Astrocyte (in vitro differentiated cells and primary cell): ENCODE measurements around the gene BIRC6. TPM values are rescaled to one million over a fixed set of nuclear protein-coding genes. Genes with fewer than 3 reads are reported as not detected.

Experiments
- DNase-seq: peaks from one replicate; pipeline ENCODE4 v3.0.0-alpha.2; 2010; ENCODE audit warnings: low read depth
- FAIRE-seq: peaks from 2 replicates; lab custom pipeline; 2011; peaks lifted over from hg19 to GRCh38; lab: Jason Lieb, UNC
- H2AFZ ChIP-seq: 2 replicates; pipeline ENCODE4 v1.6.0; 2012; ENCODE audit warnings: low read depth, low read length, inconsistent platforms
- H3K27ac ChIP-seq: 2 replicates; pipeline ENCODE4 v1.5.1; 2011; ENCODE audit warnings: low read depth, low read length, inconsistent platforms
- H3K27me3 ChIP-seq: 2 replicates; pipeline ENCODE4 v1.6.0; 2011; ENCODE audit warnings: low read length, inconsistent platforms; ENCODE audit not compliant: insufficient read depth
- H3K36me3 ChIP-seq: 2 replicates; pipeline ENCODE4 v1.5.1; 2011; ENCODE audit warnings: low read length, inconsistent platforms; ENCODE audit not compliant: insufficient read depth
- H3K4me1 ChIP-seq: 2 replicates; pipeline ENCODE4 v1.5.1; 2011; ENCODE audit warnings: low read length, inconsistent platforms; ENCODE audit not compliant: insufficient read depth
- H3K4me2 ChIP-seq: 2 replicates; pipeline ENCODE4 v1.6.0; 2012; ENCODE audit warnings: low read length, inconsistent platforms
- H3K4me3 ChIP-seq: 2 replicates; pipeline ENCODE4 v1.5.1; 2011; ENCODE audit warnings: low read depth, mild to moderate bottlenecking, low read length, inconsistent platforms; ENCODE audit not compliant: insufficient read depth
- H3K79me2 ChIP-seq: 2 replicates; pipeline ENCODE4 v1.6.0; 2012; ENCODE audit warnings: mild to moderate bottlenecking, low read length, inconsistent platforms; ENCODE audit not compliant: insufficient read depth
- H3K9ac ChIP-seq: 2 replicates; pipeline ENCODE4 v1.6.0; 2012; ENCODE audit warnings: mild to moderate bottlenecking, low read length, inconsistent platforms
- H3K9me3 ChIP-seq: 2 replicates; pipeline ENCODE4 v1.5.1; 2012; ENCODE audit warnings: low read depth, mild to moderate bottlenecking, low read length, inconsistent platforms; ENCODE audit not compliant: insufficient read depth
- H4K20me1 ChIP-seq: 2 replicates; pipeline ENCODE4 v1.6.0; 2012; ENCODE audit warnings: low read length, inconsistent platforms; ENCODE audit not compliant: insufficient read depth
- H3K27ac Mint-ChIP-seq: one replicate; pipeline ENCODE4 v1.8.0; 2021; ENCODE audit warnings: mild to moderate bottlenecking, mixed read lengths; ENCODE audit not compliant: unreplicated experiment
- H3K27me3 Mint-ChIP-seq: one replicate; pipeline ENCODE4 v1.8.0; 2021; ENCODE audit warnings: low read depth, mixed read lengths; ENCODE audit not compliant: unreplicated experiment
- H3K36me3 Mint-ChIP-seq: one replicate; pipeline ENCODE4 v1.8.0; 2021; ENCODE audit warnings: low read depth, mixed read lengths; ENCODE audit not compliant: unreplicated experiment
- H3K4me1 Mint-ChIP-seq: one replicate; pipeline ENCODE4 v1.8.0; 2021; ENCODE audit warnings: low read depth, mixed read lengths; ENCODE audit not compliant: unreplicated experiment
- H3K4me3 Mint-ChIP-seq: one replicate; pipeline ENCODE4 v1.8.0; 2021; ENCODE audit warnings: mild to moderate bottlenecking, moderate library complexity, mixed read lengths; ENCODE audit not compliant: unreplicated experiment
- H3K9me3 Mint-ChIP-seq: one replicate; pipeline ENCODE4 v1.8.0; 2021; ENCODE audit warnings: mild to moderate bottlenecking, mixed read lengths; ENCODE audit not compliant: unreplicated experiment
- EZH2 ChIP-seq: IDR thresholded peaks from 2 replicates; pipeline ENCODE4 v1.6.1; 2012; ENCODE audit warnings: mild to moderate bottlenecking, low read length, inconsistent platforms; ENCODE audit not compliant: insufficient read depth
- total RNA-seq: library from RNA; stranded (reverse); gene quantifications from 2 replicates; pipeline ENCODE4 v1.2.1, GENCODE V29; 2021
- TF ChIP-seq, protein P1 (sequence below): IDR thresholded peaks from 2 replicates; pipeline ENCODE4 v1.5.1; 2011; ENCODE audit warnings: low read depth, mild to moderate bottlenecking, inconsistent platforms, low read length, moderate library complexity; ENCODE audit not compliant: insufficient read depth

The BIRC6 gene
- total RNA-seq, 1 donor from 2014 or later: 86.1 TPM

DNA sequence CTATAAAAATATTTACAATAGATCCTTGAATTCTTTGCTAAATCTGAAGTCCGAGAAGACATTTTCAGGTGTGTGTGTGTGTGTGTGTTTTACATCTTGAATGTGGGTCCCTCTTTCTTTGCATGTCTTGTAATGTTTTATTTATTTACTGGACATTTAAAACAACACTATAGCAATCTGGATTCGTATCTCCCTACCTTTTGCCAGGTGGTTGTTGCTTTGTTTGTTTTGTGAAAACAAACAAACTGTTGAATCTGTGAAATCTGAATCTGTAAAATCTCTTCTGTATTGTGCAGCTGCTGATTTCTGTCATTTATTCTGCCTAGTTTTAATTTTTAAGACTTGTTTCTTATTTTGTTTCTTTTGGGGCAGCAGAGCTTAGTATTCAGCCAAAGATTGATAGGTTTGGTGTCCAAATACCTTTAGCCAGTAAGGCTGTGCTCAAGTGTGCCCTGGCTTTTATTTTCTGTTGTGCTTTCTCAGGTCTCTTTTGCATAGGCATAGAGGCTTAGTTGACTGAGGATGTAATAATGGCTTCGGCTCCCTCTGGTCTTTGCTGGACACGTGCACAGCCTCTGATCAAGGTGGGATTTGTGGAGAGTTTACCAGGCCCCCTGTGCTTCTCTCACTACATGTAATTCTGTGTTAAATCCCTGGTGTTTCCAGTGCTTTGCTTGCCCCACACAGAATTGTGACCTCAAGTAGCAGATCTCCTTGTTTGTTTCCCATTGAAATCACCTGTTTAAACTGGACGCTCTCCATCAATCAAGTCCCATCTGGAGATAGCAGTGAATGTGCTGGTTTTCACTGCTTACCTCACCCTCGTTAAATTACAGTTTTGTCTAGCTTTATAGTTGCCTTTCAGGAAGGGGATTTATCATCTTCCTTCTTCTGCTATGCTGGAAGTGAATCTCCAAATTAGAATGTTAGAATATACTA, 71.1 kb downstream of the BIRC6 start:
- Mint-ChIP-seq H3K4me1 (peaks cover 15% of the 10 kb centered on the region), H3K36me3 (peaks cover 3% of the 10 kb centered on the region), H3K27ac (no peak overlapping the region), H3K4me3 (no peak overlapping the region), H3K27me3 (no peaks in the 10 kb centered on the region), H3K9me3 (no peaks in the 10 kb centered on the region)
- H3K4me3 ChIP-seq: no peak overlapping the region
- no peak overlapping the region for H3K9ac ChIP-seq
- H3K36me3 ChIP-seq: no peaks in the 10 kb centered on the region
- H3K27me3 ChIP-seq: no peaks in the 10 kb centered on the region
- H3K4me1 ChIP-seq: peaks cover 14% of the 10 kb centered on the region
- H3K79me2 ChIP-seq: peaks cover 82% of the 10 kb centered on the region
- H4K20me1 ChIP-seq: peaks cover 55% of the 10 kb centered on the region
- no peaks in the 10 kb centered on the region for H3K9me3 ChIP-seq
- no peak overlapping the region for H3K27ac ChIP-seq
- TF ChIP-seq EZH2: no peak
- TF ChIP-seq, protein P1, sequence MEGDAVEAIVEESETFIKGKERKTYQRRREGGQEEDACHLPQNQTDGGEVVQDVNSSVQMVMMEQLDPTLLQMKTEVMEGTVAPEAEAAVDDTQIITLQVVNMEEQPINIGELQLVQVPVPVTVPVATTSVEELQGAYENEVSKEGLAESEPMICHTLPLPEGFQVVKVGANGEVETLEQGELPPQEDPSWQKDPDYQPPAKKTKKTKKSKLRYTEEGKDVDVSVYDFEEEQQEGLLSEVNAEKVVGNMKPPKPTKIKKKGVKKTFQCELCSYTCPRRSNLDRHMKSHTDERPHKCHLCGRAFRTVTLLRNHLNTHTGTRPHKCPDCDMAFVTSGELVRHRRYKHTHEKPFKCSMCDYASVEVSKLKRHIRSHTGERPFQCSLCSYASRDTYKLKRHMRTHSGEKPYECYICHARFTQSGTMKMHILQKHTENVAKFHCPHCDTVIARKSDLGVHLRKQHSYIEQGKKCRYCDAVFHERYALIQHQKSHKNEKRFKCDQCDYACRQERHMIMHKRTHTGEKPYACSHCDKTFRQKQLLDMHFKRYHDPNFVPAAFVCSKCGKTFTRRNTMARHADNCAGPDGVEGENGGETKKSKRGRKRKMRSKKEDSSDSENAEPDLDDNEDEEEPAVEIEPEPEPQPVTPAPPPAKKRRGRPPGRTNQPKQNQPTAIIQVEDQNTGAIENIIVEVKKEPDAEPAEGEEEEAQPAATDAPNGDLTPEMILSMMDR: no peak
- H2AFZ ChIP-seq: no peak overlapping the region
- no peak overlapping the region for H3K4me2 ChIP-seq
- FAIRE-seq: no peak
- no peak for DNase-seq

DNA sequence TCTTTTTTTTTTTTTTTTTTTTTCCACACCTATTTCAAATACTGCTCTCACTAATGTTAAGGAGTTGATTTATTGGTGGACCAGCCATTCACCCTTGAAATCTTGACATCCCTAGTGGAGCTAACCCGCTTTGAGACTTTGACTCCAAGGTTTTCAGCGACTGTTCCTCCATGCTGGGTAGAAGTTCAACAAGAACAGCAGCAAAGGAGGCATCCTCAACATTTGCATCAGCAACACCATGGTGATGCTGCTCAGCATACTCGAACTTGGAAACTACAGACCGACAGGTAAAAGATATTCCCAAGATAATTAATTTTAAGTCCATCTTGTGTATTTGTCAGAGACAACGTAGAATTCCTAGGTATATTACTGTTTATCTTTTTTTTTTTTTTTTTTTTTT, 74.0 kb downstream of the BIRC6 start:
- Histone ChIP-seq H3K79me2 (peaks cover 76% of the 10 kb centered on the region), H3K4me1 (peaks cover 1% of the 10 kb centered on the region)
- H3K27ac Mint-ChIP-seq: no peak overlapping the region

More for the DNA sequence above, 74.0 kb downstream of the BIRC6 start:
- no peak overlapping the region for H3K9ac ChIP-seq
- DNase-seq (no peak), FAIRE-seq (no peak)
- H3K36me3 ChIP-seq: no peaks in the 10 kb centered on the region
- Mint-ChIP-seq H3K9me3 (no peaks in the 10 kb centered on the region), H3K36me3 (peaks cover 6% of the 10 kb centered on the region), H3K27me3 (no peaks in the 10 kb centered on the region), H3K4me1 (peaks cover 8% of the 10 kb centered on the region), H3K4me3 (no peak overlapping the region)
- H3K27ac ChIP-seq: no peak overlapping the region
- no peak for TF ChIP-seq EZH2
- TF ChIP-seq, protein P1: no peak
- peaks cover 34% of the 10 kb centered on the region for H4K20me1 ChIP-seq
- H2AFZ ChIP-seq: no peak overlapping the region
- no peaks in the 10 kb centered on the region for H3K27me3 ChIP-seq
- H3K9me3 ChIP-seq: no peaks in the 10 kb centered on the region
- no peak overlapping the region for H3K4me3 ChIP-seq
- H3K4me2 ChIP-seq: no peak overlapping the region
